Measurements from ENCODE around the gene NEK7.

- no peak for TF ChIP-seq POLR2A (IDR thresholded peaks at IDR 0.05; ENCODE audit: low read depth, low read length)
- no peak for TF ChIP-seq TAF1 (IDR thresholded peaks at IDR 0.05; ENCODE audit: borderline replicate concordance, low read depth, low read length)
Measured at GRCh38 chr1:198281911-198282310, 125.1 kb downstream of the NEK7 start.

Data from GM12892 (cell line).